HEK293 (cell line): ENCODE results near the gene STK24.

Source experiments
- CTCF ChIP-seq: fragments of 450-650 bp; formaldehyde crosslinking; IDR thresholded peaks from 2 replicates; pipeline ENCODE4 v1.5.1; 2016; ENCODE audit warnings: missing biosample characterization, missing genetic modification characterization
- HOXA7 ChIP-seq: sonication (generic); formaldehyde crosslinking; IDR thresholded peaks from 2 replicates; pipeline ENCODE4 v1.8.1; 2022; ENCODE audit warnings: missing genetic modification reagents, borderline replicate concordance
- OVOL3 ChIP-seq: fragments of 450-650 bp; formaldehyde crosslinking; IDR thresholded peaks from 2 replicates; pipeline ENCODE4 v1.5.1; 2016; ENCODE audit warnings: missing biosample characterization, missing genetic modification characterization
- RBAK ChIP-seq: fragments of 450-650 bp; formaldehyde crosslinking; IDR thresholded peaks from 2 replicates; pipeline ENCODE4 v1.5.1; 2016; ENCODE audit warnings: missing biosample characterization, missing genetic modification characterization
- YY1 ChIP-seq: fragments of 450-650 bp; formaldehyde crosslinking; IDR thresholded peaks from 2 replicates; pipeline ENCODE4 v1.5.1; 2018; ENCODE audit warnings: missing biosample characterization, missing genetic modification characterization
- ZFP37 ChIP-seq: fragments of 450-650 bp; formaldehyde crosslinking; IDR thresholded peaks from 2 replicates; pipeline ENCODE4 v1.5.1; 2016; ENCODE audit warnings: missing biosample characterization, missing genetic modification characterization
- ZFP69B ChIP-seq: fragments of 450-650 bp; formaldehyde crosslinking; IDR thresholded peaks from 2 replicates; pipeline ENCODE4 v1.5.1; 2016; ENCODE audit warnings: missing biosample characterization, missing genetic modification characterization
- ZNF184 ChIP-seq: fragments of 450-650 bp; IDR thresholded peaks from 2 replicates; pipeline ENCODE4 v1.5.1; 2018; ENCODE audit warnings: missing biosample characterization, mild to moderate bottlenecking, missing genetic modification characterization
- ZNF274 ChIP-seq, 2 experiments: fragments of 200-500 bp in 1 of 2; fragments of 450-650 bp in 1 of 2; sonication (Bioruptor generic) in 1 of 2; formaldehyde crosslinking in 1 of 2; IDR thresholded peaks; 2 replicates each; pipeline versions ENCODE4 v1.5.1 to v1.6.1; 2014 to 2016; ENCODE audit warnings: borderline replicate concordance in 1 of 2, inconsistent platforms in 1 of 2, low read length in 1 of 2, missing biosample characterization in 1 of 2, missing genetic modification characterization in 1 of 2
- ZNF549 ChIP-seq: fragments of 450-650 bp; IDR thresholded peaks from 2 replicates; pipeline ENCODE4 v1.5.1; 2018; ENCODE audit warnings: missing biosample characterization, missing genetic modification characterization, mild to moderate bottlenecking, inconsistent platforms, moderate library complexity

GRCh38 chr13:98522371-98522770, 54.5 kb downstream of the STK24 start:
- no peak for TF ChIP-seq ZFP69B (tag by site-specific recombination)
- TF ChIP-seq HOXA7 (CRISPR knock-in tag) = no peak
- TF ChIP-seq ZNF549 (tag by site-specific recombination) = no peak
- no peak for TF ChIP-seq OVOL3 (tag by site-specific recombination)
- TF ChIP-seq YY1 (tag by site-specific recombination) = no peak
- no peak for TF ChIP-seq CTCF (tag by site-specific recombination)
- TF ChIP-seq RBAK (tag by site-specific recombination) = no peak
- no peak for TF ChIP-seq ZNF184
- no peak for TF ChIP-seq ZNF274 (IDR thresholded peaks at IDR 0.05; ENCODE audit: low read length)
- no peak for TF ChIP-seq ZNF274 (tag by site-specific recombination; IDR thresholded peaks at IDR 0.05; ENCODE audit: borderline replicate concordance)
- TF ChIP-seq ZFP37 (tag by site-specific recombination) = no peak
